BE2C (cell line): ENCODE measurements around the gene MGA.

Experiments
- DNase-seq: peaks from one replicate; pipeline ENCODE4 v3.0.0-alpha.2; 2020
- H3K27me3 ChIP-seq: fragments of 250-450 bp; sonication (Bioruptor Pico); 2 replicates; pipeline ENCODE4 v1.5.1; 2020; ENCODE audit warnings: mild to moderate bottlenecking
- H3K36me3 ChIP-seq: fragments of 250-450 bp; sonication (Bioruptor Pico); 2 replicates; pipeline ENCODE4 v1.5.1; 2020; ENCODE audit warnings: mild to moderate bottlenecking
- H3K4me1 ChIP-seq: fragments of 250-450 bp; sonication (Bioruptor Pico); 2 replicates; pipeline ENCODE4 v1.5.1; 2020
- H3K4me3 ChIP-seq: 2 replicates; pipeline ENCODE4 v1.5.1; 2011; ENCODE audit warnings: low read depth, low read length
- H3K9me3 ChIP-seq: fragments of 250-450 bp; sonication (Bioruptor Pico); 2 replicates; pipeline ENCODE4 v1.5.1; 2020
- TF ChIP-seq, protein P1 (sequence below): IDR thresholded peaks from 2 replicates; pipeline ENCODE4 v1.5.1; 2012; ENCODE audit warnings: mild to moderate bottlenecking, low read depth, low read length

MGA gene

DNA sequence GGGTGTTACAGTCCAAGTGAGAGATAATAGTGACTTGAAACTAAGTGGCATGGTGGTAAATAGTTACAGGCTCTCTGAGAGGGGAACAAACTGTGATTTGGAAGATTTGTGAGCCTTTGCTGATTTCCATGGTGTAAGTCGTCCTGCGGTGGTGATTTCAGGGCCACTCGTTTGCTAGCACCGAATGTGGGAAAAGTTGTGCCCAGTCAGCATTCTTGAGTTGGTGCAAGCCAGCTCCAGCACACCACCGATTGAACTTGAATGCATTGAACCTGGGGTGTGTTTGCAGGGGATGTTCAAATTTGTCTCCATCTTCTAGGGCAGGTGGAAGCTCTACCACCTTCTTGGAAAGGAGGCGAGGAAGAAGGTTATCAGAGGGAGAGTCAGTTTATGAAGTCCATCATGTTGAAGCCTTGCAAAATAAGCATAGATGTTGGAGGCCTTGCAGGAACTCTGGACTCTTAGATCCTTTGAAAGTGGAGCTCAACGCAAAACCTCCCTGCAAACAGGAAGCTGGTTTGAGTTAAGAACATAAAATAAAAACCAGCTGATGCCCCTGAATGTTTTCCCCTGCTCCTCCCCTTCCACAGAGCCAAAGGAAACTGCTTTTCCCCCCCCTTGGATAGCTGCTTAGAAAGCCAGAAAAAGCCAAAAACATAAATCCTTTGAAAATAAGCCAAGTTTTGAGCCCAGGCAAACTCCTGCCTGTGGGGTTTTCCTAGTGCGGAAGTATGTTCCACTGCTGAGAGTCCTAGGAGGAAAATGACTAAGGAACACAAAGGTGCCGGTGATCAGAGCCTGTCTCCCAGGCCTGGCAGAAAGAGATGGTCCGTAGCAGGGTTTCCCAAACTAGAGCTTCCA, 136.0 kb downstream of the MGA start:
- TF ChIP-seq, protein P1, sequence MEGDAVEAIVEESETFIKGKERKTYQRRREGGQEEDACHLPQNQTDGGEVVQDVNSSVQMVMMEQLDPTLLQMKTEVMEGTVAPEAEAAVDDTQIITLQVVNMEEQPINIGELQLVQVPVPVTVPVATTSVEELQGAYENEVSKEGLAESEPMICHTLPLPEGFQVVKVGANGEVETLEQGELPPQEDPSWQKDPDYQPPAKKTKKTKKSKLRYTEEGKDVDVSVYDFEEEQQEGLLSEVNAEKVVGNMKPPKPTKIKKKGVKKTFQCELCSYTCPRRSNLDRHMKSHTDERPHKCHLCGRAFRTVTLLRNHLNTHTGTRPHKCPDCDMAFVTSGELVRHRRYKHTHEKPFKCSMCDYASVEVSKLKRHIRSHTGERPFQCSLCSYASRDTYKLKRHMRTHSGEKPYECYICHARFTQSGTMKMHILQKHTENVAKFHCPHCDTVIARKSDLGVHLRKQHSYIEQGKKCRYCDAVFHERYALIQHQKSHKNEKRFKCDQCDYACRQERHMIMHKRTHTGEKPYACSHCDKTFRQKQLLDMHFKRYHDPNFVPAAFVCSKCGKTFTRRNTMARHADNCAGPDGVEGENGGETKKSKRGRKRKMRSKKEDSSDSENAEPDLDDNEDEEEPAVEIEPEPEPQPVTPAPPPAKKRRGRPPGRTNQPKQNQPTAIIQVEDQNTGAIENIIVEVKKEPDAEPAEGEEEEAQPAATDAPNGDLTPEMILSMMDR, result no peak
- no peak overlapping the region for H3K4me3 ChIP-seq
- H3K4me1 ChIP-seq, result peaks cover 4% of the 10 kb centered on the region
- no peaks in the 10 kb centered on the region for H3K27me3 ChIP-seq
- DNase-seq, result no peak
- H3K36me3 ChIP-seq, result 0 out of 2 replicates have a peak, but pooled peaks cover under 1% of the 10 kb centered on the region
- H3K9me3 ChIP-seq, result no peaks in the 10 kb centered on the region

DNA sequence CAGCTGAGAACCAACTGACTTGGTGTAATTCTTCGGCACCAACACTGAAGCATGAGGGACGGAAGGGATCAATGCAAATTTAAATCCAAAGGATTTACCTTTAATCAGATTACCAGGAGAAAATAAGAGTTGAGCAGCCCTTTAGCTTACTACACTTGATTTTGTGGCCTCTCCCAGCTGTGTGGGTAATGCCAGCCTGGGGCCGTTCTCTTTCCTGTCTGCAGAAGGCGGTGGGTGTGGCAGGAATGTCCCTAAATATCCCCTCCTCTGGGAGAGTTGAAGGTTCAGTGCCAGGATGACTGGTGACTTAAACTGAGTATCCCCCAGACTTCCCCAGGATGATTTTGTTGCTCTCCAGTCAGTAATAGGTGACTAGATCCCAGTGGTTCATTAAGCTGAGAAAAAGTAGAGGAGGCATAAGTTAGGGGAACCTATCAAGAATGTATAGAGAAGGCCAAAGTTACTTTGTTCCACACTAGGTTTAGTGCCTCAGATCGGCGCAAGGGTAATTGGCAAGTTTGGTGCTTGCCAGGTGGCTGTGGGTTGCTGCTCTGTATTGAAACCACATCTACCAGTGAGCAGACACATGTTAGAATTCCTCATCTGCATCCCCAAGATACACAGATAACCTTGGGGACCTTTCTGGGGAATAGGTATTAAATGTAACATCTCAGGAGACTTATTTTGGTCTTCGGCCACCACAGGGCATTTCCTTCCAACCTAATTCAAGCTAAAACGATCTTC, 137.2 kb downstream of the MGA start:
- no peaks in the 10 kb centered on the region for H3K4me1 ChIP-seq
- DNase-seq, result no peak
- H3K36me3 ChIP-seq, result peaks cover 3% of the 10 kb centered on the region; the same call in 1 of the 2 replicates
- H3K27me3 ChIP-seq, result no peaks in the 10 kb centered on the region
- H3K9me3 ChIP-seq, result no peaks in the 10 kb centered on the region
- TF ChIP-seq, protein P1, result no peak
- no peak overlapping the region for H3K4me3 ChIP-seq

DNA sequence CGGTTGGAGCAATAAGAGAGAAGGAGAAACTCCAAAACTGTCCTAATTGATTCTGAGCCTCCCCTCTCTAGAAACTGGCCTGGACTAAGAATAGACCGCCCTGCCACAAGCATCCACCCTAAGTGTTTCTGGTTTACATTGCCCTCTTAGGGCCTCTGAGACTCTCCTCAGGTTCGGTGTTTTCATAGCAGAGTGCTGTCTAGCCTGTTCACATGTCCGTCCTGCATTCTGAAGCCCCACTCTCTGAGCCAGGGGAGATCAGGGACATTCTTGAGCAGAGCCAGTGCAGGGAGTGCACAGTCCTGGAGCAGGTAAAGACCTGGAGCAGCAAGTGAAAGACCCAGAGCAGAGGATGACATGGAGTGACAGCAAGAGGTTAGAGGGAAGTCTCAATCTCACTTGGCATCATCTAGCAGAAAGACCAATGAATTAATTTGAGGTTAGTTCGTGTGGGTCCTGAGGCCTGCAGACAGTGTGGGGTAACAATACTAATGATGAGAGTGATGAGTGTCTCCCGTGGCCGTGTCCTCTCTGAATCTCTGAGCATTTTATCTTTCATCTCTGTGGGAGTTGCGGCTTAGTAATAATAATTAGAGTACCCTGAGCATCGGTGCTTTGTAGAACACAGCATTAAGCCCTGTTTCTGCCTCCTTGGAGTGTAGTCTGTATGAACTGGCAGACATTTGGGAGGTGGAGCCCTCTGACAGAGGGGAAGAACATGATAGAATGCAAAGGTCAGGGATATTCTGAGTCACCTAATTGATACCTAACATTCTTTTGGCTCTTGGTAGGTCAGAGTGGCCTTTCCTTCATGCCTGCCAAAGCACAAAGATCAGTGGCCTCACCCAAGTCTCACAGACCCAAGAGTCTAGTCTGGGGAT, 138.6 kb downstream of the MGA start:
- peaks cover 3% of the 10 kb centered on the region; the same call in 1 of the 2 replicates for H3K36me3 ChIP-seq
- H3K9me3 ChIP-seq, result no peaks in the 10 kb centered on the region
- H3K4me3 ChIP-seq, result no peak overlapping the region
- no peaks in the 10 kb centered on the region for H3K4me1 ChIP-seq
- DNase-seq, result no peak
- TF ChIP-seq, protein P1, result no peak
- no peaks in the 10 kb centered on the region for H3K27me3 ChIP-seq

DNA sequence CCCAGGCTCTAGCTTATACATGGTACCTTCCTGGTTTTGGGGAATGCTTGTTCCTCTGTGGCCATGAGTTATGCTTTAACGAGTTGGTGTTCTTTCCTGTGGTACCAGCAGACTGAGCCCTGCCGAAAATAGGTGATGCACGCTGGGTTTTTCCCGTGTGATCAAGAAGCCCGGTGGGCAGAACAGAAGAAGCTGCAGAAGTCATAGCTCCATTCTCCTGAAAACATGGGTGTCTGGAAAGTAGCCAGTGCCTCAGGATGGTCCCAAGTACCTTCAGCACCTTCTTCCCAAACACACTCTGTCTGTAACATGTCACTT, 139.2 kb downstream of the MGA start:
- TF ChIP-seq, protein P1, result no peak
- H3K36me3 ChIP-seq, result peaks cover 3% of the 10 kb centered on the region; the same call in 1 of the 2 replicates
- H3K27me3 ChIP-seq, result no peaks in the 10 kb centered on the region
- DNase-seq, result no peak
- peaks cover 3% of the 10 kb centered on the region; the same call in 1 of the 2 replicates for H3K4me1 ChIP-seq
- no peak overlapping the region for H3K4me3 ChIP-seq
- no peaks in the 10 kb centered on the region for H3K9me3 ChIP-seq

DNA sequence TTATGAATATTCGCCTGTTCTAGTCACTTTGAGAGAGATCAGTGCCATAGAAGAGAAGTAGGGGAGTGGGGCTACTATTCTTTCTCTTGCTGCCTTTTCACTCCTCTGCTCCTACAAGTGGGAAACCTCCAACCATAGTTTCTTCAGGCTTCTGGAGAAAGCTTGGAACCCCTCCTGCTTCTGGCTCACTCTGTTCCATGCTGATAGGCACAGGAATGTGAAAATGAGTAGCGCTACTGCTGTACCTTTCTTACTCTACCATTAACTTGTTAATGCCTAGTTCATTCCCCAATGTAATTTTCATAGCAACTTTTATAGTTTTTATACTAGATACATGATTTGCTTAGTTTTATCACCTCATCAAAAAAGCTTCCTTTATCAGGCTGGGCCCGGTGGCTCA, 141.0 kb downstream of the MGA start:
- peaks cover 18% of the 10 kb centered on the region for H3K4me1 ChIP-seq

More for the DNA sequence above, 141.0 kb downstream of the MGA start:
- H3K9me3 ChIP-seq, result no peaks in the 10 kb centered on the region
- no peak for DNase-seq
- H3K27me3 ChIP-seq, result no peaks in the 10 kb centered on the region
- TF ChIP-seq, protein P1, result no peak
- H3K4me3 ChIP-seq, result no peak overlapping the region
- H3K36me3 ChIP-seq, result peaks cover 3% of the 10 kb centered on the region; the same call in 1 of the 2 replicates
